HFFc6 (cell line): ENCODE measurements around the gene GUCA1A. TPM values are rescaled to one million over a fixed set of nuclear protein-coding genes. Genes with fewer than 3 reads are reported as not detected.
"Not testable (repeated sequence)": the region's sequence is repeated elsewhere in the genome, so short reads cannot be mapped to it uniquely, and the experiment has no call there.

Experiments
- DNase-seq: peaks from one replicate; pipeline ENCODE4 v3.0.0-alpha.2; 2018
- H3K27ac Mint-ChIP-seq: 2 replicates; pipeline ENCODE4 v1.8.0; 2020; ENCODE audit warnings: mild to moderate bottlenecking, mixed read lengths
- H3K27me3 Mint-ChIP-seq: 2 replicates; pipeline ENCODE4 v1.8.0; 2021; ENCODE audit warnings: mild to moderate bottlenecking, moderate library complexity, mixed read lengths; ENCODE audit not compliant: insufficient read depth
- H3K36me3 Mint-ChIP-seq: 2 replicates; pipeline ENCODE4 v1.8.0; 2021; ENCODE audit warnings: low read depth, mixed read lengths
- H3K4me1 Mint-ChIP-seq: 2 replicates; pipeline ENCODE4 v1.8.0; 2020; ENCODE audit warnings: low read depth, mixed read lengths
- H3K4me3 Mint-ChIP-seq: 2 replicates; pipeline ENCODE4 v1.8.0; 2020; ENCODE audit warnings: mild to moderate bottlenecking, moderate library complexity, mixed read lengths
- H3K9me3 Mint-ChIP-seq: 2 replicates; pipeline ENCODE4 v1.8.0; 2020; ENCODE audit warnings: mild to moderate bottlenecking, mixed read lengths
- total RNA-seq, 6 experiments: library from RNA; stranded (reverse); fragmentation: NEBNext Ultra II Directional; extraction: Animal tissue kit (Norgen Biotek cat#: 25700); gene quantifications; 2 replicates in 1 of 6; 3 replicates in 5 of 6; pipeline ENCODE4 v1.2.3, GENCODE V29; 2021
- TF ChIP-seq, protein P1 (sequence below): fragments of 200-600 bp; sonication (generic); IDR thresholded peaks from 2 replicates; pipeline ENCODE4 v1.5.0; 2021; ENCODE audit warnings: antibody characterized with exemption, mild to moderate bottlenecking

The GUCA1A gene
- total RNA-seq, 6 experiments from 2014 or later = not detected

GRCh38 chr6:42200035-42200434, 26.9 kb downstream of the GUCA1A start:
- Mint-ChIP-seq H3K9me3 (no peaks in the 10 kb centered on the region), H3K27me3 (peaks cover 1% of the 10 kb centered on the region; the same call in 1 of the 2 replicates), H3K4me3 (peak overlapping the region; percentile 51), H3K27ac (peak overlapping the region; percentile 86), H3K4me1 (peaks cover 41% of the 10 kb centered on the region), H3K36me3 (peaks cover 10% of the 10 kb centered on the region)
- peak; percentile 91 for DNase-seq
- TF ChIP-seq, protein P1, sequence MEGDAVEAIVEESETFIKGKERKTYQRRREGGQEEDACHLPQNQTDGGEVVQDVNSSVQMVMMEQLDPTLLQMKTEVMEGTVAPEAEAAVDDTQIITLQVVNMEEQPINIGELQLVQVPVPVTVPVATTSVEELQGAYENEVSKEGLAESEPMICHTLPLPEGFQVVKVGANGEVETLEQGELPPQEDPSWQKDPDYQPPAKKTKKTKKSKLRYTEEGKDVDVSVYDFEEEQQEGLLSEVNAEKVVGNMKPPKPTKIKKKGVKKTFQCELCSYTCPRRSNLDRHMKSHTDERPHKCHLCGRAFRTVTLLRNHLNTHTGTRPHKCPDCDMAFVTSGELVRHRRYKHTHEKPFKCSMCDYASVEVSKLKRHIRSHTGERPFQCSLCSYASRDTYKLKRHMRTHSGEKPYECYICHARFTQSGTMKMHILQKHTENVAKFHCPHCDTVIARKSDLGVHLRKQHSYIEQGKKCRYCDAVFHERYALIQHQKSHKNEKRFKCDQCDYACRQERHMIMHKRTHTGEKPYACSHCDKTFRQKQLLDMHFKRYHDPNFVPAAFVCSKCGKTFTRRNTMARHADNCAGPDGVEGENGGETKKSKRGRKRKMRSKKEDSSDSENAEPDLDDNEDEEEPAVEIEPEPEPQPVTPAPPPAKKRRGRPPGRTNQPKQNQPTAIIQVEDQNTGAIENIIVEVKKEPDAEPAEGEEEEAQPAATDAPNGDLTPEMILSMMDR = no peak

DNA sequence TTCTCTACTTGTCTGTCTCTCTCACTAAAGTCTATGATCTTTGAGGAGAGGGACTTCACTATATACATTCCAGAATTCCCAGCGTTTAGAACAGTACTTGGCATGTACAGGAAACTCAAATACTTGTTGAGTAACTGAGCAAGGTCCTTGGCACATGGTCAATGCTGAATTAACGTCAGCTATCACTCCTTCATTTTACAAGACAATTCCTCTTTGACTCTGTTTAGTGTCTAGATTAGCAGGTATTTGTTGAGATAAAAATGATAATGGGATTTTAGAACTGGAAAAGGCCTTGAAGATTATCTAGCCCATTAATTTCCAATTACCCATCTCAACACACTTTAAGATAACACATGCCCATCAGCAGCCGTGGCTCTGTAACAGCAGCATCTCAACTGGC, 28.2 kb downstream of the GUCA1A start:
- Mint-ChIP-seq H3K4me3 (peak overlapping the region; percentile 56; the same call in 1 of the 2 replicates), H3K27ac (peak overlapping the region; percentile 86; the same call in 1 of the 2 replicates), H3K9me3 (no peaks in the 10 kb centered on the region), H3K27me3 (peaks cover 1% of the 10 kb centered on the region; the same call in 1 of the 2 replicates), H3K36me3 (peaks cover 18% of the 10 kb centered on the region), H3K4me1 (peaks cover 48% of the 10 kb centered on the region)
- TF ChIP-seq, protein P1 = no peak
- DNase-seq = no peak

DNA sequence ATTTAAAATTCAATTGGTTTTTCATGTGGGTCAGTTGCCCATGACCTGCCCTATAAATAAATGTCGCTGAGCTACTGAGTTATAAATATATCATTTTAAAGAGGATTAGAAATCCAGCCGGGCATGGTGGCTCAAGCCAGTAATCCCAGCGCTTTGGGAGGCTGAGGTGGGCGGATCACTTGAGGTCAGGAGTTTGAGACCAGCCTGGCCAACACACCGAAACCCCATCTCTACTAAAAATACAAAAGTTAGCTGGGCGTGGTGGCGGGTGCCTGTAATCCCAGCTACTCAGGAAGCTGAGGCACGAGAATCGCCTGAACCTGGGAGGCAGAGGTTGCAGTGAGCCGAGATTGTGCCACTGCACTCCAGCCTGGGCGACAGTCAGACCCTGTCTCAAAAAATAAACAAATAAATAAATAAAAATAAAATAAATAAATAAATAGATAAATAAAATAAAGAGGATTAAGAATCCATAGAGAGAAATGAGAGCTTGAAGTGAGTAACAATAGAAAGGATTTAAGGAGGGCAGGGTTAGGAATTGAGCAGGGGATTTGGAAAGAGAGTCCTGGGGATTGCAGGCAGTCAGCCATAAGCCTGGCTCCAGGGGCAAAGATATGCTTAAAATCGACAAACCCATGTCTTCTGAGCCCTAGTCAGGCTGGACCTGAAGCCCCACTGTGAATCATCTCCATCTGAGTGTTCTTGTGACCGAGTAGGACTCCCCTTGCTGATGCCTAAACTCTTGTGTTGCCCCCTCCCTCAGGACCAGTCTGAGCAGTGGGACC, 29.2 kb downstream of the GUCA1A start:
- not testable (repeated sequence) for H3K27ac Mint-ChIP-seq, H3K9me3 Mint-ChIP-seq, DNase-seq, H3K4me3 Mint-ChIP-seq, H3K27me3 Mint-ChIP-seq
- H3K36me3 Mint-ChIP-seq = peaks cover 18% of the 10 kb centered on the region
- H3K4me1 Mint-ChIP-seq = peaks cover 48% of the 10 kb centered on the region

- Mint-ChIP-seq H3K27me3 (peaks cover 1% of the 10 kb centered on the region; the same call in 1 of the 2 replicates), H3K4me1 (peaks cover 48% of the 10 kb centered on the region), H3K27ac (no peak overlapping the region), H3K4me3 (no peak overlapping the region), H3K36me3 (peaks cover 26% of the 10 kb centered on the region), H3K9me3 (no peaks in the 10 kb centered on the region)
- TF ChIP-seq, protein P1 = no peak
- no peak for DNase-seq
These were observed 30.0 kb downstream of the GUCA1A start for GRCh38 chr6:42203183-42203582.

- H3K27ac Mint-ChIP-seq = peak overlapping the region; percentile 22; the same call in 1 of the 2 replicates
- H3K4me1 Mint-ChIP-seq = peaks cover 40% of the 10 kb centered on the region
- TF ChIP-seq, protein P1 = no peak
- no peaks in the 10 kb centered on the region for H3K9me3 Mint-ChIP-seq
- H3K27me3 Mint-ChIP-seq = peaks cover 1% of the 10 kb centered on the region; the same call in 1 of the 2 replicates
- H3K36me3 Mint-ChIP-seq = peaks cover 28% of the 10 kb centered on the region
- no peak for DNase-seq
- H3K4me3 Mint-ChIP-seq = no peak overlapping the region
These were observed 31.7 kb downstream of the GUCA1A start for GRCh38 chr6:42204768-42205282.

DNA sequence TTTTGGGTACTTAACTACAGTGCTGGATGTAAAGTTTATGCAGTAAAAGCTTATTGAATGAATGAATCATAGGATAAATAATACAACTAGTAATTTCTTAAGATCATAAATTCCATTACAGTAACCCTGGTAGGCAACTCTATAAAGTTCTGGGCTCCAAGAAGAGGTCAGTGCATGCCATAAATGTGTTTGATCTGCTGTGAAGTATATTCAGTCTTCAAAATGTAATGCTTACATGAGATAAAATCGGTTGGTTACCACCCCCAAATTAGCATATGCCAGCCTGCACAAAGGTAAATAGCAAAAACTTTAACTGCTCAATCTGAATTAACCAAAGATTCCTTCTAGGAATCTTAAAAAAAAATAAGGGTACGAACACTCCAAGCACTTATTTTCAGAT, 34.4 kb downstream of the GUCA1A start:
- DNase-seq, H3K27ac Mint-ChIP-seq, H3K4me3 Mint-ChIP-seq, H3K9me3 Mint-ChIP-seq, H3K27me3 Mint-ChIP-seq: not testable (repeated sequence)
- Mint-ChIP-seq H3K36me3 (peaks cover 33% of the 10 kb centered on the region), H3K4me1 (peaks cover 28% of the 10 kb centered on the region)
